NB4 (cell line): ENCODE results near the gene KPNA4.

ENCODE experiments used
- CTCF ChIP-seq: IDR thresholded peaks from one replicate; pipeline ENCODE4 v1.5.1; 2012; ENCODE audit warnings: low read depth, low read length
- MAX ChIP-seq: IDR thresholded peaks from 2 replicates; pipeline ENCODE4 v1.6.1; 2011; ENCODE audit warnings: low read depth, low read length
- MYC ChIP-seq: IDR thresholded peaks from 2 replicates; pipeline ENCODE4 v1.6.1; 2011; ENCODE audit warnings: low read depth, low read length
- POLR2A ChIP-seq: IDR thresholded peaks from 2 replicates; pipeline ENCODE4 v1.6.1; 2011; ENCODE audit warnings: mild to moderate bottlenecking; ENCODE audit not compliant: insufficient read length; ENCODE audit errors: extremely low read depth

- TF ChIP-seq CTCF (no peak), MAX (no peak), POLR2A (no peak), MYC (no peak)
Measured at GRCh38 chr3:160562952-160563351, 2.4 kb downstream of the KPNA4 start.
